ENCODE data around the gene KIF23. TPM values are rescaled to one million over a fixed set of nuclear protein-coding genes. Genes with fewer than 3 reads are reported as not detected.
A peak's percentile ranks its signal among the peaks of the same experiment; 100 is the strongest.

The KIF23 gene
- 10 to 100 TPM in 1 of 4 donors, 1 to 10 TPM in 3; 2.6 to 39.3 (median 4.3) TPM for total RNA-seq

- peak in 1 of 2 donors; percentile 36 for TF ChIP-seq POLR2A (IDR thresholded peaks at IDR 0.05)
- TF ChIP-seq, protein P1, sequence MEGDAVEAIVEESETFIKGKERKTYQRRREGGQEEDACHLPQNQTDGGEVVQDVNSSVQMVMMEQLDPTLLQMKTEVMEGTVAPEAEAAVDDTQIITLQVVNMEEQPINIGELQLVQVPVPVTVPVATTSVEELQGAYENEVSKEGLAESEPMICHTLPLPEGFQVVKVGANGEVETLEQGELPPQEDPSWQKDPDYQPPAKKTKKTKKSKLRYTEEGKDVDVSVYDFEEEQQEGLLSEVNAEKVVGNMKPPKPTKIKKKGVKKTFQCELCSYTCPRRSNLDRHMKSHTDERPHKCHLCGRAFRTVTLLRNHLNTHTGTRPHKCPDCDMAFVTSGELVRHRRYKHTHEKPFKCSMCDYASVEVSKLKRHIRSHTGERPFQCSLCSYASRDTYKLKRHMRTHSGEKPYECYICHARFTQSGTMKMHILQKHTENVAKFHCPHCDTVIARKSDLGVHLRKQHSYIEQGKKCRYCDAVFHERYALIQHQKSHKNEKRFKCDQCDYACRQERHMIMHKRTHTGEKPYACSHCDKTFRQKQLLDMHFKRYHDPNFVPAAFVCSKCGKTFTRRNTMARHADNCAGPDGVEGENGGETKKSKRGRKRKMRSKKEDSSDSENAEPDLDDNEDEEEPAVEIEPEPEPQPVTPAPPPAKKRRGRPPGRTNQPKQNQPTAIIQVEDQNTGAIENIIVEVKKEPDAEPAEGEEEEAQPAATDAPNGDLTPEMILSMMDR (IDR thresholded peaks at IDR 0.05) = no peak
- peak within 1 kb of the TSS; percentile 68 to 78 for H3K27ac ChIP-seq
- intact Hi-C loops (cut with DNase I; ENCODE audit: low total_unique reads) = no loop called here
- H3K36me3 ChIP-seq = no peaks in the 10 kb centered on the region
- peak; percentile 85 to 88 for DNase-seq
- peak within 1 kb of the TSS; percentile 56 to 61 for H3K4me3 ChIP-seq
- no peaks in the 10 kb centered on the region for H3K9me3 ChIP-seq
- no peaks in the 10 kb centered on the region for H3K4me1 ChIP-seq
- no peaks in the 10 kb centered on the region for H3K27me3 ChIP-seq
These were observed at the start of gene KIF23 for GRCh38 chr15:69413822-69414700. KIF23 (plus strand) TSS chr15:69414349; CDS start chr15:69414466, 117 bp downstream.

GRCh38 chr15:69367236-69367635, 46.9 kb upstream of the KIF23 start:
- Histone ChIP-seq H3K36me3 (no peaks in the 10 kb centered on the region), H3K9me3 (no peaks in the 10 kb centered on the region), H3K27ac (no peak overlapping the region), H3K4me1 (no peaks in the 10 kb centered on the region), H3K4me3 (no peak overlapping the region), H3K27me3 (no peaks in the 10 kb centered on the region)
- no peak for TF ChIP-seq POLR2A (IDR thresholded peaks at IDR 0.05)
- no peak for DNase-seq
- intact Hi-C loops (cut with DNase I; ENCODE audit: low total_unique reads) = no loop called here

GRCh38 chr15:69369631-69370030, 44.5 kb upstream of the KIF23 start:
- H3K4me1 ChIP-seq = no peaks in the 10 kb centered on the region
- intact Hi-C loops (cut with DNase I; ENCODE audit: low total_unique reads) = no loop called here
- TF ChIP-seq, protein P1 (IDR thresholded peaks at IDR 0.05) = no peak
- no peak for TF ChIP-seq POLR2A (IDR thresholded peaks at IDR 0.05)

DNA sequence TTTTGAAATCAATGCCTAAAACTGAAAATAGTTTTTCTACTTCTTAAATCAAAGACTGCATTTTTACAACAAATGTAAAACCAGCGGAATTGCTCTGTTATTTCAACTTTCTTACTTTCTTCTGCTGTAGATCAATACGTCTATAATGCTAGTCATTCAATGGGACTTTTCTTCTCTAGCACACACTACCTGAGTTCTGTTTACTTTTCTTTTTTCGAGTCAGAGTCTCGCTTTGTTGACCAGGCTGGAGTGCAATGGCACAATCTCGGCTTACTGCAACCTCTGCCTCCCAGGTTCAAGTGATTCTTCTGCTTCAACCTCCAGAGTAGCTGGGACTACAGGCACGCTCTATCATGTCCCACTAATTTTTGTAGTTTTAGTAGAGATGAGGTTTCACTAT, 40.7 kb upstream of the KIF23 start:
- Histone ChIP-seq H3K4me3 (no peak overlapping the region), H3K27ac (no peak overlapping the region), H3K9me3 (no peaks in the 10 kb centered on the region), H3K4me1 (no peaks in the 10 kb centered on the region), H3K36me3 (no peaks in the 10 kb centered on the region), H3K27me3 (no peaks in the 10 kb centered on the region)
- no peak for DNase-seq
- intact Hi-C loops (cut with DNase I; ENCODE audit: low total_unique reads) = no loop called here
- TF ChIP-seq, protein P1 (IDR thresholded peaks at IDR 0.05) = no peak
- TF ChIP-seq POLR2A (IDR thresholded peaks at IDR 0.05) = no peak

More at GRCh38 chr15:69369631-69370030, 44.5 kb upstream of the KIF23 start:
- H3K27ac ChIP-seq = no peak overlapping the region
- DNase-seq = no peak
- H3K9me3 ChIP-seq = no peaks in the 10 kb centered on the region
- H3K4me3 ChIP-seq = no peak overlapping the region
- no peaks in the 10 kb centered on the region for H3K27me3 ChIP-seq
- no peaks in the 10 kb centered on the region for H3K36me3 ChIP-seq

DNA sequence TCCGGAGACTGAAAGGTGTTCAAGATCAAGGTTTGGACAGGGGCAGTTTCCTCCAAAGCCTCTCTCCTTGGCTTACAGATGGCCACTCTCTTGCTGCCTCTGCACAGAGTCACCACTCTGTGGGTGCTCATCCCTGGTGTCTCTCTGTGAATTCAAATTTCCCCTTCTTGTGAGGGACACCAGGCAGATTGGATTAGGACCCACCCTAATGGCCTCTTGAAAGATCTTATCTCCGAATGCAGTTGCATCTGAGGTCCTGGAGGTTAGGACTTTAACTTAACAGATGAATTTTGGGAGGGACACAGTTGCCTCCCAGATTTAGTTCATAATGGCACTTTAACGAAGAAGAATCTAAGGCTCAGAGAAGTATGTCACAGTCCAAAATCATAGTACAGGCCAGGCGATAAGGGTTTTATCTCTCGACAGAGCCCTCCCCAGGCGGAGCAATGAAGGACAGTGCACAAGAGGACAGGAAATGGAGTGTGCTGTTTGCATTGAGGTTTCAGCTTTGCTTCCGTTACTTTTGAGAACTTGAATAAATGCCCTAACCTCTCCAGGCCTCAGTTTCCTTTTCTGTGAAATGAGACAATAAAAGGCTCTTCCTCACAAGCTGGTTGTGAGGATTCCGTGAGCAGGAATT, 38.9 kb upstream of the KIF23 start:
- Histone ChIP-seq H3K4me3 (no peak overlapping the region), H3K4me1 (no peaks in the 10 kb centered on the region), H3K27ac (no peak overlapping the region), H3K36me3 (no peaks in the 10 kb centered on the region), H3K27me3 (no peaks in the 10 kb centered on the region), H3K9me3 (no peaks in the 10 kb centered on the region)
- TF ChIP-seq, protein P1 (IDR thresholded peaks at IDR 0.05) = no peak
- TF ChIP-seq POLR2A (IDR thresholded peaks at IDR 0.05) = no peak
- no peak for DNase-seq
- intact Hi-C loops (cut with DNase I; ENCODE audit: low total_unique reads) = no loop called here

All from uterus (tissue), 4 donors.